ENCODE measurements around the gene TRPV5.

TRPV5 gene

DNA sequence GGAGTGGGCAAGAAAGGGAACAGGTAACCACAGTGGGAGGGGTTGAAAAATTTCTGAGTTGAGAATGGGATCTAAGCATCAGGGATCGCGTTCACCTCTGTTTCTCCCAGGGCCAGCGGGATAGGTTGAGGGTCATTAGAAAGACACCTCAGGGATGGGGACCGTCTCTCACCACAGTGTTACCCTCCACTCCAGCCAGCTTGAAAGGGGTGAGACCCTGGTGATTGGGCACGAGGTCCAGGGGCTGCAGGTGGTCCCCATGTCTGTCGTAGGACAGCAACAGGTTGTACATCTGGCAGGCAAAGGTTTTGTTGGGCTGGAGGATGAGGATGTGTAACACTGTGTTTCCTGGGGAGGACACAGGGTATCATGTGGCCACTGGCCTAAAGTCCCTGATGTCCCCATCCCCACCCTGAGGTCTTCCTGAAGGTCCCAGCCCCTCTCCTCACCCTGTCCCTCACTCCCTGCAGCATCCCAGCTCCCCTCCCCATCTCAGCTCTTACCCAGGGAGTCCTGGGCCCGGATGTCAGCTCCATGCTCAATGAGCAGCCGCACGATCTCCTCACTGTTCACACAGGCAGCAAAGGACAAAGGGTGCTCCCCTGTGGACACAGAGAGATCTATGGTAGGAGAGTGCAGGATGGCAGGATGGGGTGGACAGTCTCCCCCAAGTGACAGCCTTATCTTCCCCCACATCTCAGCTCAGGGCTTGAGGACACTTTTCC lies 57.1 kb downstream of the TRPV5 start:
- in situ Hi-C loops (cut with MboI; ENCODE audit: low pct_unique_long_range_greater_than_20kb, low sequenced_read_pairs) = no loop called here
- DNase-seq = no peak

DNA sequence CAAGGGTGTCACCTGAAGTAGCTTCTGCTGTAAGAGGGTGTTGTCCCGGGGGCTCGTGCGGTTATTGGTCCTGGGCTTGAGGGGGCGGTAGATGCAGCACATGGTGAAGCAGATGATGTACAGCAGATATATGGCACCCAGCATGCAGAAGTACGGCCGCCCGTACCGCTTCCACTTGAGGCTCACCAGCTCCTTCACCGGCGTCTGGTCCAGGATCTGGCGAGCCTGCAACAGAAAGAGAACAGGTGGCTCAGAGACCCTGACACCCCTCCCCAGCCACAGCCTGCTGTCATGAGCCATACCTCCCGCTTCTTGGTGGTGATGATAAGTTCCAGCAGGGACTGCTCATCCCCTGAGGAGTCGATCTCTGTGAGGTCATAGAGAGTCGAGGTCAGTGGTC lies 58.1 kb downstream of the TRPV5 start:
- in situ Hi-C loops (cut with MboI; ENCODE audit: low pct_unique_long_range_greater_than_20kb, low sequenced_read_pairs) = no loop called here
- DNase-seq = no peak

- in situ Hi-C loops (cut with MboI; ENCODE audit: low pct_unique_long_range_greater_than_20kb, low sequenced_read_pairs) = loop anchor here (25.0 kb wide), 1 partner anchor 337 kb away; the partner anchor contains the start of gene TAS2R40
Measured at GRCh38 chr7:142874837-142875236, 58.7 kb downstream of the TRPV5 start.

DNA sequence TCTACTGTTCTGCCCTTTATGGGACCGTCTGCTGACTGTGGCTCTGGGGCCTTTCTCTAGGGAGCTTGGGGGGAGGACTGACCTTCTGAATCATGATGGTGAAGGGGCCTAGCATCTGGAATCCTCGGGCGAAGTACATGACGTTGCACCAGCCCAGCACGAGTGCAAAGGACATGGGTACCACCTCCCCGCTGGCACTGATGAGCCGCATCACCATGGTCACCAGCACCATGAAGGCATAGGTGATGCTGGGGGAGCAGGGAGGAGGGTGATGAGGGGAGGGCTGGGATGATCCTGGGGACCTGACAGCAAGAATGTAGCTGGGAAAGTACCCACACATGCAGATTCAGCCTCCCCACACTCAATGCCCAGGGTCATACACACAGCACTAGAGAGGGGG lies 59.1 kb downstream of the TRPV5 start:
- in situ Hi-C loops (cut with MboI; ENCODE audit: low pct_unique_long_range_greater_than_20kb, low sequenced_read_pairs) = loop anchor here (25.0 kb wide), 1 partner anchor 338 kb away; the partner anchor contains the start of gene TAS2R40
- no peak for DNase-seq

More at GRCh38 chr7:142874837-142875236, 58.7 kb downstream of the TRPV5 start:
- DNase-seq = no peak

GRCh38 chr7:142873871-142874270 lies 59.7 kb downstream of the TRPV5 start:
- in situ Hi-C loops (cut with MboI; ENCODE audit: low pct_unique_long_range_greater_than_20kb, low sequenced_read_pairs) = loop anchor here (25.0 kb wide), 1 partner anchor 338 kb away; the partner anchor contains the start of gene TAS2R40
- no peak for DNase-seq

DNA sequence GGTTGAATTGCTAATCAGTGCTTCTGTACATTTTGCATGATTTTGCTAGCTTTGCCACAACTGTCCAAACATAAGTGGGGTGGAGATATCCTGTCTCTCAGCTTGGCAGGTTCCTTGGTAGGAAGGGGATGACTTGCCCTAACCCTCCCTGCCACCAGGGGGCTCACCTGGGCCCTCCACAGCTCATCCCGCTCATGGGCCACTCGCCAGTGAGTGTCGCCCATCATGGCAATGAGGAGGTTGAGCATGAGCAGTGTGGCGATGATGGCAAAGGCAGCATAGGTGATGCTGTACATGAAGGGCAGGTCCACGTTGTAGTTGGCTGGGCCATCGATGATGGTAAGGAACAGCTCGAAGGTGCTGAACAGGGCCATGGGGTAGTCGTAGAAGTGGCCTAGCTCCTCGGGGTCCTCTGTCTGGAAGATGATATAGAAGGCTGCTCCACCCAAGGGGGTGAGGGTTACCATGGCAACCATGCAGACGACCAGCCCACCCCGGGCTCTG lies 60.2 kb downstream of the TRPV5 start:
- DNase-seq = peak; percentile 41
- in situ Hi-C loops (cut with MboI; ENCODE audit: low pct_unique_long_range_greater_than_20kb, low sequenced_read_pairs) = loop anchor here (25.0 kb wide), 1 partner anchor 339 kb away; the partner anchor contains the start of gene TAS2R40

- in situ Hi-C loops (cut with MboI; ENCODE audit: low pct_unique_long_range_greater_than_20kb, low sequenced_read_pairs) = loop anchor here (25.0 kb wide), 1 partner anchor 340 kb away; the partner anchor contains the start of gene TAS2R40
- no peak for DNase-seq
Measured at GRCh38 chr7:142872106-142872675, 61.4 kb downstream of the TRPV5 start.

DNA sequence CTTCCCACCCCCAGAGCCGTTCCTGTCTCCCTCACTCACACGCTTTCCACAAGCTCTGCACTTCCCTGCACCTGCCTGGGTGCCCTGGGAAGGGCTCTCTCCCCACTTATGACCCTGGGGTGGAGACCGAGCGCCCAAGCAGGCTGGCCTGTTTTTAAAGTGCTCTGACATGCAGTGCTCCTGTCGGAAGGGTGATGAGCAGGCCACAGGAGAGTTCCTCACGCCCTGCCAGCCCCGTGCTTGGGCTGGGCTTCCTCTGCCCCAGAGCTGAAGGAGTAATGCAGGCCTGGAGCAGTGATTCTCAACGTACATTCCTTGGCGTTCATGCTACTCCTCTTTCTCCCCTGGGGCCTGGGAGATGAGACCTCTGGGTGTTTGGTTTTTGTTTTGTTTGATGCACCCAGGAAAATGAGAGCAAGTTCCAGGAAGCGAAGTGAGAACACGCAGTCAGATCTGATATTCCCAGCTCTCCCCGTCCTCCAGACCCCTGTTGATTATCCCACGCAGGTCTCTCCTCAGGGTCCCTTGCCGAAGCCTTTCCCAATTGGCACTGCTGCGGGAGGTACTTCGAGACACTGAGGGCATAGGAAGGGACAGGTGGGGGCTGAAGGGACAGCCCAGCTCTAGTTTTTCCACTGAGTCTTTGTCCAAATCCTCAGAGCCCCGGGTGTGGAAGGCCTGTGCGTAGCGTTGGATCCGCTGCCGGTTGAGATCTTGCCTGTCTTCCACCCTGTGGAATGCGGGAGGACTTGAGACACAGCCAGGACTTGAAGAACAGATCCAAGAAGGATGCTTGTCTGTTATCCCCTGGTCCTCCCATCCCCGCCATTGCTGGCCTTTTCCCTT lies 62.1 kb downstream of the TRPV5 start:
- in situ Hi-C loops (cut with MboI; ENCODE audit: low pct_unique_long_range_greater_than_20kb, low sequenced_read_pairs) = loop anchor here (25.0 kb wide), 1 partner anchor 341 kb away; the partner anchor contains the start of gene TAS2R40
- DNase-seq = no peak

- in situ Hi-C loops (cut with MboI; ENCODE audit: low pct_unique_long_range_greater_than_20kb, low sequenced_read_pairs) = loop anchor here (25.0 kb wide), 1 partner anchor 342 kb away; the partner anchor contains the start of gene TAS2R40
Measured at GRCh38 chr7:142870566-142871259, 62.8 kb downstream of the TRPV5 start.

GRCh38 chr7:142870147-142870559 lies 63.4 kb downstream of the TRPV5 start:
- in situ Hi-C loops (cut with MboI; ENCODE audit: low pct_unique_long_range_greater_than_20kb, low sequenced_read_pairs) = loop anchor here (25.0 kb wide), 1 partner anchor 342 kb away; the partner anchor contains the start of gene TAS2R40
- DNase-seq = no peak

More at GRCh38 chr7:142870566-142871259, 62.8 kb downstream of the TRPV5 start:
- DNase-seq = no peak

DNA sequence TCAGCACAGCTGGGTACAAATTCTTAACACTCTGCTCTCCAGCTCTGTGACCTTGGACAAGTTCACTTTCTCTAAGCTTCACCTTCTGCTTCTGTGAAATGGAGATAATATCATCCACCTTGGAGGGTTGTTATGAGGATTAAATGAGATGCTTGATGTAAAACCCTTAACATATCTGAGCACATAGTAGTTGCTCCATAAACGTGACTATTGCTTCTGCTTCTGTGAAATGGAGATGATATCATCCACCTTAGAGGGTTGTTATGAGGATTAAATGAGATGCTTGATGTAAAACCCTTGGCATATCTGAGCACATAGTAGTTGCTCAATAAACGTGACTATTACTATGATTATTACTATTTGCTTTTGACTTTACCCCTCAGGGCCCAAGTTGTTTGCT lies 64.1 kb downstream of the TRPV5 start:
- no peak for DNase-seq
- in situ Hi-C loops (cut with MboI; ENCODE audit: low pct_unique_long_range_greater_than_20kb, low sequenced_read_pairs) = loop anchor here (25.0 kb wide), 1 partner anchor 343 kb away; the partner anchor contains the start of gene TAS2R40

GRCh38 chr7:142868986-142869415 lies 64.5 kb downstream of the TRPV5 start:
- in situ Hi-C loops (cut with MboI; ENCODE audit: low pct_unique_long_range_greater_than_20kb, low sequenced_read_pairs) = loop anchor here (25.0 kb wide), 1 partner anchor 343 kb away; the partner anchor contains the start of gene TAS2R40
- DNase-seq = no peak

GRCh38 chr7:142868188-142868985 lies 65.2 kb downstream of the TRPV5 start:
- in situ Hi-C loops (cut with MboI; ENCODE audit: low pct_unique_long_range_greater_than_20kb, low sequenced_read_pairs) = loop anchor here (25.0 kb wide), 1 partner anchor 344 kb away; the partner anchor contains the start of gene TAS2R40
- DNase-seq = no peak

DNA sequence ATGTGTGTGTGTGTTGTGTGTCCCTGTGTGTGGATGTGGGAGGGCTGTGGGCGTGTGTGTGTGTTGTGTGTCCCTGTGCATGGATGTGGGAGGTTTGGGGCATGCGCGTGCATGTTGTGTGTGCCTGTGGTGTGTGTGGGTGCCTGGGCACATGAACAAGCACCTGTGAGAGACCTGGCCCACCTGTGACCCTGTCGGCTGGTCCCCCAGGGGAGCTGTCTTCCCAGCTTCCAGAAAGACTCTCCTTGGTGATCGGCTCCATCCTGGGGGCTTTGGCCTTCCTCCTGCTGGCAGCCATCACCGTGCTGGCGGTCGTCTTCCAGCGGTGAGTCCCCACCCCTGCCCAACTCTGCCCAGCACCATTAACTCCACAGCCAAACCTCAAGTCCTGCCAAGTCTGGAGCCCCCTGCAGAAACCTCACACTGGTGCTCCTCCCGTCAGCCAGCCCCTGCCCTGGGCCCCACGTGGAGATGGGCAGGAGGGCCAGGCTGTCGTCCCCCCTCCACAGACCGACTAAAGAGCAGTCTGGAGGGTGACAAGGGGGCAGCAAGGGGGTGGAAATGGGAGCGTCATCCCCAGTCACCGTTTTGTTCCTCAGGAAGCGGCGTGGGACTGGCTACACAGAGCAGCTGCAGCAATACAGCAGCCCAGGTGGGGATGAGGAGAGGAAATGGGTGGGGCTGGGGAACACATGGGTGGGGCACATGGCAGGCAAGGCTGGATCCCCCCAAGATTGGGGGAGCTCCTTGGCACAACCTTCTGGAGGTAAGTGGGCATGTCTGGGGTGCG lies 66.0 kb downstream of the TRPV5 start:
- in situ Hi-C loops (cut with MboI; ENCODE audit: low pct_unique_long_range_greater_than_20kb, low sequenced_read_pairs) = loop anchor here (25.0 kb wide), 1 partner anchor 345 kb away; the partner anchor contains the start of gene TAS2R40
- DNase-seq = no peak

DNA sequence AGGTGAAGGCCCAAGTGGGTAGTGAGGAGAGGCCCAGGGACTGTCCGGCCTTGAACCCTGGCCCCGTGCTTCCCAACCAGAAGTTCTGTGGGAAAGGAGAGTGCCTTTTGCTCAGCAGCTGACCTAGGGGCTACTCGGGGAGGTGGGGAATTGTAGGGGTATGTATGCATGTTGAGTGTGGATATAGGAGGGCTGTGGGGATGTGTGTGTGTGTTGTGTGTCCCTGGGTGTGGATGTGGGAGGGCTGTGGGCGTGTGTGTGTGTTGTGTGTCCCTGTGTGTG lies 66.5 kb downstream of the TRPV5 start:
- no peak for DNase-seq
- in situ Hi-C loops (cut with MboI; ENCODE audit: low pct_unique_long_range_greater_than_20kb, low sequenced_read_pairs) = loop anchor here (25.0 kb wide), 1 partner anchor 345 kb away; the partner anchor contains the start of gene TAS2R40

DNA sequence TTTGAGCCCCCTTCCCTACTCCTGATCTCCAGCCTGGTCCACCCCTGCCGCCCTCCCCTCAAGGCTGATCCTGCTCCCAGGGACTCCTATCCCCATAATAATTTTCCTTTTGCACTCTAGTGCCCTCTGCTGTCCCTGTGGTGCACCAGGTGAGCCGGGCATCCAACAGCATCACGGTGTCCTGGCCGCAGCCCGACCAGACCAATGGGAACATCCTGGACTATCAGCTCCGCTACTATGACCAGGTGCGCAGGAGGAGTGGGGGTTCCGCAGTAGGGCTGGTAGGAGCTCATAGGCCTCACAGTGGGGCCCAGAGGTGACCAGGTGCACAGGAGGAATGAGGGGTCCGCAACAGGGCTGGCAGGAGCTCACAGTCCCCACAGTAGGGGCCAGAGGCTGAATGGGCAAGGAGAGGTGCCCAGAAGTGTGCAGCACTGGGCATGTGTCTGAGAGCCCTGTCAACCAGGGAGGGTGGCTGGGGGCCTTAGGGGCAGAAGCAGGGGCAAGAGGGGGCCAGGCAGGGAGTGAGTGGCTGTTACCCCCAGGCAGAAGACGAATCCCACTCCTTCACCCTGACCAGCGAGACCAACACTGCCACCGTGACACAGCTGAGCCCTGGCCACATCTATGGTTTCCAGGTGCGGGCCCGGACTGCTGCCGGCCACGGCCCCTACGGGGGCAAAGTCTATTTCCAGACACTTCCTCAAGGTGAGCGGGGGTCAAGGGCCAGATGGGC lies 67.0 kb downstream of the TRPV5 start:
- in situ Hi-C loops (cut with MboI; ENCODE audit: low pct_unique_long_range_greater_than_20kb, low sequenced_read_pairs) = loop anchor here (25.0 kb wide), 1 partner anchor 346 kb away; the partner anchor contains the start of gene TAS2R40

More for the DNA sequence above, 67.0 kb downstream of the TRPV5 start:
- peak; percentile 29 for DNase-seq
